K562 (cell line): ENCODE results near the gene LRRFIP2. TPM values are rescaled to one million over a fixed set of nuclear protein-coding genes. Genes with fewer than 3 reads are reported as not detected.

Experiments used
- ATAC-seq: fragments of 200-7000 bp; cut with Tn5 transposase; 3 replicates; pipeline ENCODE4 v1.9.1; 2020; ENCODE audit warnings: moderate library complexity
- BruUV-seq: library from RNA; stranded (reverse); fragments of 400-500 nt; replicated peaks from 2 replicates; lab custom pipeline; 2021; lab: Mats Ljungman, UMichigan
- CTCF ChIA-PET: fragments of 300-600 bp; formaldehyde crosslinking; extraction: SDS; loops from one replicate; lab custom pipeline; 2021; ENCODE audit warnings: low intra/inter-chr PET ratio; lab: Yijun Ruan, JAX
- POLR2A ChIA-PET: fragments of 300-600, 350-650 bp; sonication (Branson Sonifier 250); formaldehyde crosslinking; extraction: SDS; loops from one replicate; lab custom pipeline; 2021; ENCODE audit warnings: antibody characterized with exemption, inconsistent platforms; lab: Yijun Ruan, JAX
- DNase-seq, 4 experiments: peaks; one replicate each; pipeline versions ENCODE4 v3.0.0 to v3.0.0-alpha.2; 2011 to 2018; ENCODE audit warnings: low spot score in 3 of 4, mixed read lengths in 3 of 4; ENCODE audit errors: extremely low read depth in 1 of 4
- FAIRE-seq: peaks from 2 replicates; lab custom pipeline; 2011; peaks lifted over from hg19 to GRCh38; lab: Jason Lieb, UNC
- H2AFZ ChIP-seq: 2 replicates; pipeline ENCODE4 v1.6.0; 2011; ENCODE audit warnings: low read depth, low read length, control low read depth, inconsistent platforms
- H3K27ac ChIP-seq: fragments of 200-600 bp; 3 replicates; pipeline ENCODE4 v1.8.0; 2011; ENCODE audit warnings: low read depth, mild to moderate bottlenecking, control low read depth, inconsistent platforms, low read length, moderate library complexity, mixed read lengths; ENCODE audit errors: extremely low read depth
- H3K27me3 ChIP-seq, 2 experiments: fragments of 300-600 bp in 1 of 2; 2 replicates in 1 of 2; 3 replicates in 1 of 2; pipeline versions ENCODE4 v1.6.0 to v1.8.0; 2011; ENCODE audit warnings: inconsistent platforms in 2 of 2, low read length in 2 of 2, mild to moderate bottlenecking in 1 of 2, mixed read lengths in 1 of 2, moderate library complexity in 1 of 2; ENCODE audit not compliant: control insufficient read depth in 2 of 2, insufficient read depth in 2 of 2
- H3K36me3 ChIP-seq: fragments of 300-600 bp; 3 replicates; pipeline ENCODE4 v1.8.0; 2011; ENCODE audit warnings: mild to moderate bottlenecking, low read length, inconsistent platforms; ENCODE audit not compliant: control insufficient read depth, insufficient read depth
- H3K4me1 ChIP-seq, 2 experiments: fragments of 200-600 bp in 1 of 2; replicated peaks in 1 of 2; 2 replicates in 1 of 2; 3 replicates in 1 of 2; pipeline versions ENCODE4 v1.5.1 to v1.8.0; 2011; ENCODE audit warnings: inconsistent platforms in 2 of 2, low read length in 2 of 2, mild to moderate bottlenecking in 1 of 2, mixed read lengths in 1 of 2, moderate library complexity in 1 of 2; ENCODE audit not compliant: control insufficient read depth in 2 of 2, insufficient read depth in 2 of 2
- H3K4me2 ChIP-seq: 2 replicates; pipeline ENCODE4 v1.6.1; 2011; ENCODE audit warnings: low read length, control low read depth, inconsistent platforms, mixed read lengths; ENCODE audit not compliant: insufficient read depth
- H3K4me3 ChIP-seq: fragments of 200-600 bp; sonication (generic), shearing (Covaris generic); 2 replicates; pipeline ENCODE4 v1.5.1; 2016; ENCODE audit warnings: control low read depth, inconsistent platforms
- H3K79me2 ChIP-seq: fragments of 200-600 bp; 3 replicates; pipeline ENCODE4 v1.8.0; 2011; ENCODE audit warnings: low read length, inconsistent platforms; ENCODE audit not compliant: control insufficient read depth, insufficient read depth
- H3K9ac ChIP-seq, 2 experiments: 2 replicates each; pipeline versions ENCODE4 v1.6.0 to v1.6.1; 2011; ENCODE audit warnings: low read depth in 2 of 2, low read length in 2 of 2, control low read depth in 1 of 2, inconsistent platforms in 1 of 2, mild to moderate bottlenecking in 1 of 2, mixed read lengths in 1 of 2; ENCODE audit not compliant: insufficient read depth in 1 of 2
- H3K9me1 ChIP-seq: one replicate; pipeline ENCODE4 v1.6.0; 2011; ENCODE audit warnings: inconsistent platforms, mild to moderate bottlenecking, low read length, moderate library complexity; ENCODE audit not compliant: control insufficient read depth, insufficient read depth
- H3K9me3 ChIP-seq: replicated peaks from 2 replicates; pipeline ENCODE4 v1.5.1; 2011; ENCODE audit warnings: low read depth, low read length, inconsistent platforms; ENCODE audit not compliant: control insufficient read depth, insufficient read depth
- H4K20me1 ChIP-seq: replicated peaks from 2 replicates; pipeline ENCODE4 v1.6.1; 2011; ENCODE audit warnings: low read length, inconsistent platforms, mixed read lengths; ENCODE audit not compliant: control insufficient read depth, insufficient read depth
- E2F3 ChIP-seq: fragments of 250-450 bp; sonication (Bioruptor Pico); IDR thresholded peaks from 2 replicates; pipeline ENCODE4 v1.4.0; 2020; ENCODE audit warnings: mild to moderate bottlenecking
- GTF2B ChIP-seq: IDR thresholded peaks from 2 replicates; pipeline ENCODE4 v1.6.1; 2011; ENCODE audit not compliant: insufficient read length; ENCODE audit errors: extremely low read depth
- ZNF133 ChIP-seq: fragments of 250-450 bp; sonication (Bioruptor Pico); IDR thresholded peaks from 2 replicates; pipeline ENCODE4 v1.4.0; 2020; ENCODE audit warnings: mild to moderate bottlenecking
- ZNF175 ChIP-seq: fragments of 200-800 bp; sonication (Bioruptor generic); IDR thresholded peaks from 2 replicates; pipeline ENCODE4 v1.6.1; 2016; ENCODE audit warnings: low read depth, mild to moderate bottlenecking, missing genetic modification characterization, missing compliant biosample characterization
- ZNF766 ChIP-seq: fragments of 200-800 bp; sonication (Bioruptor generic); conservative IDR thresholded peaks from 2 replicates; pipeline ENCODE4 v1.6.1; 2016; ENCODE audit warnings: missing genetic modification characterization, missing compliant biosample characterization
- whole genome bisulfite sequencing: fragments of 100-300 bp; shearing (Covaris generic); methylation state at CpG from one replicate; pipeline ENCODE4 v1.1.6; 2016; ENCODE audit warnings: low coverage, mixed read lengths; ENCODE audit not compliant: insufficient coverage; ENCODE audit errors: missing lambda C conversion rate; 5-methylcytosine and 5-hydroxymethylcytosine counted together
- in situ Hi-C: fragments of 300-500 bp; cut with MboI; formaldehyde crosslinking; loops from 4 replicates; pipeline ENCODE4 v1.15.0; 2018; ENCODE audit warnings: inconsistent platforms, mixed read lengths
- intact Hi-C: fragments of 100-400 bp; cut with micrococcal nuclease; formaldehyde crosslinking; loops from 2 replicates; pipeline ENCODE4 v1.14.2; 2022
- polyA plus RNA-seq, 8 experiments: library from polyadenylated mRNA; depleted of rRNA in 4 of 8; stranded (reverse) in 5 of 8; unstranded in 3 of 8; fragments of >200 nt; fragmentation: Nextera tagmentation in 2 of 8; fragmentation: Illumina TruSeq in 1 of 8; extraction: Ambion mirVana in 2 of 8; extraction: Trizol in 1 of 8; gene quantifications; 2 replicates each; pipeline versions ENCODE4 v1.2.1 to v1.2.3, GENCODE V29; 2011 to 2014; ENCODE audit warnings: inconsistent platforms in 1 of 8, missing spikeins in 1 of 8
- total RNA-seq, 7 experiments: library from RNA; depleted of rRNA in 6 of 7; stranded (reverse); fragments of >200 nt in 6 of 7; fragmentation: Illumina TruSeq in 2 of 7; extraction: Trizol in 2 of 7; gene quantifications; 2 replicates each; pipeline versions ENCODE4 v1.2.1 to v1.2.3, GENCODE V29; 2011 to 2021; ENCODE audit warnings: low replicate concordance in 1 of 7

LRRFIP2 gene
- total and polyA plus RNA-seq, 9 of the 15 experiments (the other 6 are each of a cell fraction or from before 2014, with no cell fraction given) = 9.9 to 53.9 (median 42.7) TPM

DNA sequence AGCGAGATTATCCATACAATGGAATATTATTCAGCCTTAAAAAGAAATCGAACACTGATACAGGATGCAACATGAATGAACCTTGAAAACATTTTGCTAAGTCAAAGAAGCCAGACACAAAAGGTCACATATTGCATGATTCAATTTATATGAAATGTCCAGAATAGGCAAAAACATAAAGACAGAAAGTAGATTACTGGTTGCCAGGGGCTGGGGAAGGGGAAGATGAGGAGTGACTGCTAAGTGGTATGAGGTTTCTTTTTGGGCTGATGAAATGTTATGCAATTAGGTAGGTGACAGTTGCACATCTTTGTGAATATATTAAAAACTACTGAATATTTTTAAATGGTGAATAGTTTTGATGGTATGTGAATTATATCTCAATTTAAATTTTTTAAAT, 38.3 kb downstream of the LRRFIP2 start (continued):
- TF ChIP-seq GTF2B = no peak

- no peaks in the 10 kb centered on the region for H3K9me3 ChIP-seq
- CTCF ChIA-PET = no interaction called here
- FAIRE-seq (no peak), ATAC-seq (no peak), DNase-seq (no peak)
- in situ Hi-C loops = no loop called here
- H3K36me3 ChIP-seq = no peaks in the 10 kb centered on the region
- H3K4me1 ChIP-seq = peaks cover 0 to 14% of the 10 kb centered on the region in 2 experiments; a peak in 3 of 5 replicates
- no peak overlapping the region for H3K27ac ChIP-seq
- POLR2A ChIA-PET = no interaction called here
- no peaks in the 10 kb centered on the region for H3K9me1 ChIP-seq
- peaks cover 5% of the 10 kb centered on the region; the same call in 1 of the 2 replicates for H4K20me1 ChIP-seq
- intact Hi-C loops = no loop called here
- H3K9ac ChIP-seq = no peak overlapping the region
- no TSS peak for BruUV-seq
- H3K4me3 ChIP-seq = no peak overlapping the region
- no peak overlapping the region for H2AFZ ChIP-seq
- 40% methylated on average over 1 of the region's 1 CpG for WGBS
- TF ChIP-seq ZNF766 (CRISPR knock-in tag) (peak; percentile 14; the same call in 1 of the 2 replicates), ZNF175 (CRISPR knock-in tag) (0 out of 2 replicates have a peak, but pooled peaks have one; percentile 28), ZNF133 (CRISPR knock-in tag) (no peak), E2F3 (no peak)
- H3K4me2 ChIP-seq = no peak overlapping the region
- no peaks in the 10 kb centered on the region for H3K27me3 ChIP-seq
- 0 out of 3 replicates have a peak, but pooled peaks cover 4% of the 10 kb centered on the region for H3K79me2 ChIP-seq
Observed at GRCh38 chr3:37135561-37135960, 38.8 kb downstream of the LRRFIP2 start.
